ENCODE measurements around the gene ABCA5. TPM values are rescaled to one million over a fixed set of nuclear protein-coding genes. Genes with fewer than 3 reads are reported as not detected.
"Not testable (repeated sequence)": the region's sequence is repeated elsewhere in the genome, so short reads cannot be mapped to it uniquely, and the experiment has no call there.

Gene ABCA5
- total RNA-seq, 2 experiments from 2014 or later: 19.0 to 21.9 TPM

DNA sequence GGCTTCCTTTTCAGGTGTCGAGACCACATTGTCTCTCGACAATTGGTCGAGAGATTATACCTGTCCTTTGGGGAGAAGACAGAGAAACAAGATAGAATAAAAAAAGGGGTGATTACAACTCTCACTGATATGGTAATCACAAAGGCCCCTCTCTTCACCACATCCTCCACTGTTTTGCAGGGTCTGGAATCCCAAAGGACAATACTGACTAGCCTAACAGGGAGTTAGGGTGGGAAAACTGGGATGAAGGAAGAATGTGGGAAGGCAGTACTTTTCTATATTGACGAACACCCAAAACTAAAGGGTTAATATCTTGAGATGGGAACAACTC lies 6.1 kb downstream of the ABCA5 start:
- H3K9me3 Mint-ChIP-seq: no peaks in the 10 kb centered on the region
- POLR2A ChIA-PET: interaction anchor here (1.0 kb wide), 1 partner anchor 9 kb away, joined by 3 read pairs; no protein-coding TSS in a partner anchor
- H3K36me3 Mint-ChIP-seq (ENCODE audit: low read depth): peaks cover 8% of the 10 kb centered on the region
- CTCF ChIA-PET: no interaction called here
- no peak overlapping the region for H3K4me3 Mint-ChIP-seq
- peaks cover 1% of the 10 kb centered on the region for H3K27me3 Mint-ChIP-seq
- peaks cover 15% of the 10 kb centered on the region for H3K4me1 Mint-ChIP-seq
- H3K27ac Mint-ChIP-seq: no peak overlapping the region
- no peak for DNase-seq

DNA sequence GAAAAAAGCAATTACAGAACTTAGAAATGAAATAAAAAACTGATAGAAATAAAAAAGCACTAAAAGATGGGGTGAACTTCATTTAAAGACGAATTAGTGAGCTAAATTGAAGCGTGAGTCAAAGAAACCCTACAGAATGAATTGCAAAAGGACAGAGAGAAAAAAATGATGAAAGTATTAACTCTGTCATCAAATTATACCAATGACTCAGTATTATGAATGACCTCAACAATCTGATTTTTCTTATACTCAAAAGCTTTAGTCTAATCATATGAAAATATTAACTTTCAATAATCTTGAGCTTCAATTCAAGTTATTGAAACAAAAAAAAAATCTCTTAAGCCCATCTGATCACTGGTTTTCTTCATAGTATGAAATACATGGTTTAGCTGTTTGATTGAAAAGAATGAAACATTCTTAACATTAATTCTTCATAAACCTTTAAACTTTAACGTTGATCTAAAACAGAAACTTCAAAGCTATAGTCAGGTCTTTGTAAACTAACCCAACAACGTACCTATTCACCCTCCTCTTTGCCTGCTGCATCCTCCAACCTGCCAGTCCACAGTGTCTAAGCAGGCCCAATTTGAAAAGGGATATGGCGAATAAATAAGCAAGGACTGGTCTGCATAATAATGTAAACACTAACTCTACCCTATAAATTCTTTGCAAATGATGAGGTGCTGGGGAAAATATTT lies 6.6 kb downstream of the ABCA5 start:
- no peak overlapping the region for H3K4me3 Mint-ChIP-seq
- POLR2A ChIA-PET: no interaction called here
- peaks cover 10% of the 10 kb centered on the region for H3K4me1 Mint-ChIP-seq
- CTCF ChIA-PET: no interaction called here
- H3K36me3 Mint-ChIP-seq (ENCODE audit: low read depth): peaks cover 8% of the 10 kb centered on the region
- H3K27ac Mint-ChIP-seq: no peak overlapping the region
- H3K27me3 Mint-ChIP-seq: no peaks in the 10 kb centered on the region
- DNase-seq: no peak
- no peaks in the 10 kb centered on the region for H3K9me3 Mint-ChIP-seq

GRCh38 chr17:69317625-69318024 lies 9.3 kb downstream of the ABCA5 start:
- H3K4me1 Mint-ChIP-seq: peaks cover 2% of the 10 kb centered on the region
- H3K27ac Mint-ChIP-seq: no peak overlapping the region
- H3K9me3 Mint-ChIP-seq: no peaks in the 10 kb centered on the region
- H3K27me3 Mint-ChIP-seq: no peaks in the 10 kb centered on the region
- H3K36me3 Mint-ChIP-seq (ENCODE audit: low read depth): peaks cover 3% of the 10 kb centered on the region
- no peak overlapping the region for H3K4me3 Mint-ChIP-seq
- ChIA-PET POLR2A (no interaction called here), CTCF (no interaction called here)
- DNase-seq: no peak

DNA sequence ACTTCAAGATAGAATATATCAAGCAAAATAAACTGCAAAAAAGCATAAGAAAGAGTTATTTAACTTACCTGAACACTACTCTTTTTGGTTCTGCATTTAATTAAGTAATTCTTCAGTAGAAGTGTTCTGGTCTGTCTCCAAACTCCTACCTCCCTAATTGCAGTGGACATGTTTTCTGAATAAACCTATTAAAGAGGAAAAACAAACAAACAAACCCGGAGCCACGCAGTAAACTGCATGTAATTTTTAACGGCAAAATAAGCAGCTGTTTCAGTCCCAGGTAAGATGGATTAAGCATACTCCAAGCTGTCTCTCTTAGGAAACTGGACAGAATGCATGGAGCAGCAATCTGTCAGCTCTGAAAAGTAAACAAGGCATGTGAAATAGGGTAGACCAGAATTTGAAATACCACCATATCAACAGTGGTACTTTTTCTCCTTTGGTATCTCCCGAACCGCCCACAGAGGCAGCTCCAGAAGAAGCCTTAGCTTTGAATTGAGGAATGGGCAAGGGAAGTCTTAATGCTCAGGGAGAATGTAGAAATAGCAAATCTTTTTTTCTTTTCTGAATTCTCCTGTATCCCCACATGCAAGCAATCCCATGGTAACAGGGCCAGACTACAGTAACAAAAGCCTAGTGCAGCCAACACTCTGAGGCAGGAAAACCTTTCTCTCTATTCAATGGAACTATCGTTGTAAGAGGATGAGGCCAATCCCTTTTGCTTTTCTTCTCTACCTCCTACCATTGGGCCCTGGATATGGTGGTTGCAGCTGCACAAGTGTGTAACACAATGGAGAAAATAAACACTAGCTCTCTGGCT lies 12.5 kb downstream of the ABCA5 start:
- ChIA-PET CTCF (interaction anchor here (1.0 kb wide), 1 partner anchor 70 kb away, joined by 3 read pairs; no protein-coding TSS in a partner anchor), POLR2A (no interaction called here)
- no peak overlapping the region for H3K4me3 Mint-ChIP-seq

DNA sequence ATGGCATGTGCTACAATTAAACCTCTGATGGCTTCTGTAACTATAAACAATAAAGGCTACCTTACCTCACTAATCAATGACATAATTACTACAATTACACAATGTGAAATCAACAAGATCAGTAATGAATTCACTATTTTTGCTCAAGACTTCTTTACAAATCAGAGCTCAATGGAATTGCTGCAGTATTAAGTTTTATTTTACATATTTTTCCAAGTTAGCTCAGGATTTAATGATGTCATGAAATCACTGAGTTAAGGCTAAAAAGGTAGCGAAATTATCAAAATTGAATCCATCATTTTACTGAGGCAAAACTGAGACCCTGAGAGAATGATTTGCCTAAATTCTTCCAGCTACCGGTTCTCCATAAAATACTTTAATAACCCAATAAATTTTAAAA lies 21.8 kb downstream of the ABCA5 start:
- H3K9me3 Mint-ChIP-seq: no peaks in the 10 kb centered on the region

More for the DNA sequence above, 12.5 kb downstream of the ABCA5 start:
- Mint-ChIP-seq H3K36me3 (ENCODE audit: low read depth) (peaks cover 4% of the 10 kb centered on the region), H3K27ac (no peak overlapping the region), H3K27me3 (no peaks in the 10 kb centered on the region), H3K9me3 (no peaks in the 10 kb centered on the region), H3K4me1 (peaks cover 2% of the 10 kb centered on the region)
- no peak for DNase-seq

DNA sequence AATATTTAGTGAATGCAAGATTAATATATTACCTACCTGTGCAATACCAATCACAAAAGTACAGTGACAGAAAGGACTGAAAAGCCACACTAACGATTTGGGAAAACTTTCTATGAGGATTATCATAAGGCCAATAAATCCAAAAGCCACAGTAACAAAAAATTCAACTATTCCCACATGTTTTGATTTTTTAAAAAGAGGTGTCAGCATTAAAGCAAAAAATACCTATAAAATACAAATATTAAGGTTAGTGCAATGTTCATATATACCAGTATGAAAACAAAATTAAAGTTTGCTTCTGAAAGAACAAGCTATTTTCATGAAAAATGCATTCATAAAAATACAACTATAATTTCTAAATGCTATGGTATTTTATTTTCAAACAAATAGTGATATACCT lies 24.3 kb downstream of the ABCA5 start:
- Mint-ChIP-seq H3K4me1 (peaks cover 2% of the 10 kb centered on the region), H3K27me3 (no peaks in the 10 kb centered on the region), H3K27ac (no peak overlapping the region), H3K4me3 (no peak overlapping the region), H3K9me3 (no peaks in the 10 kb centered on the region), H3K36me3 (ENCODE audit: low read depth) (peaks cover 10% of the 10 kb centered on the region)
- no peak for DNase-seq
- ChIA-PET POLR2A (no interaction called here), CTCF (no interaction called here)

More for the DNA sequence above, 21.8 kb downstream of the ABCA5 start:
- no peaks in the 10 kb centered on the region for H3K4me1 Mint-ChIP-seq
- H3K4me3 Mint-ChIP-seq: no peak overlapping the region
- H3K27me3 Mint-ChIP-seq: no peaks in the 10 kb centered on the region
- ChIA-PET POLR2A (no interaction called here), CTCF (no interaction called here)
- no peak for DNase-seq
- peaks cover 2% of the 10 kb centered on the region for H3K36me3 Mint-ChIP-seq (ENCODE audit: low read depth)
- no peak overlapping the region for H3K27ac Mint-ChIP-seq

DNA sequence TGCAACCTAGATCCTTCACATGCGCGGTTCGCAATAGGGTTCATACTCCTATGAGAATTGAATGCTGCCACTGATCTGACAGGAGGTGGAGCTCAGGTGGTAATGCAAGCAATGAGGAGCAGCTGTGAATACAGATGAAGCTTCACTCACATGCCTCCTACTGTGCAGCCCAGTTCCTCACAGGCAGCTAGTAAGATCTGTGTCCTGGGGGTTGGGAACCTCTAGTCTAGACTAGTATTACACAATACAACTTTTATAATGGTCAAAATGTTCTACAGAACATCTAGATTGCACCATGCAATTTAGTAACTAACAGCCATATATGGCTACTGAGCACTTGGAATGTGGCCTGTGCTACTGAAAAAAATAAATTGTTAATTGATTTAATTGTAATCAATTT lies 26.7 kb downstream of the ABCA5 start:
- ChIA-PET POLR2A (no interaction called here), CTCF (no interaction called here)
- no peaks in the 10 kb centered on the region for H3K9me3 Mint-ChIP-seq
- H3K27ac Mint-ChIP-seq: no peak overlapping the region
- peaks cover 14% of the 10 kb centered on the region for H3K36me3 Mint-ChIP-seq (ENCODE audit: low read depth)
- DNase-seq: no peak
- peaks cover 2% of the 10 kb centered on the region for H3K4me1 Mint-ChIP-seq
- H3K4me3 Mint-ChIP-seq: no peak overlapping the region
- H3K27me3 Mint-ChIP-seq: no peaks in the 10 kb centered on the region

- H3K9me3 Mint-ChIP-seq, DNase-seq, H3K4me1 Mint-ChIP-seq, H3K27me3 Mint-ChIP-seq, H3K4me3 Mint-ChIP-seq, CTCF ChIA-PET, POLR2A ChIA-PET: not testable (repeated sequence)
- Mint-ChIP-seq H3K36me3 (ENCODE audit: low read depth) (peaks cover 18% of the 10 kb centered on the region), H3K27ac (peak overlapping the region; percentile 75)
Measured at GRCh38 chr17:69298120-69298722, 28.7 kb downstream of the ABCA5 start.

DNA sequence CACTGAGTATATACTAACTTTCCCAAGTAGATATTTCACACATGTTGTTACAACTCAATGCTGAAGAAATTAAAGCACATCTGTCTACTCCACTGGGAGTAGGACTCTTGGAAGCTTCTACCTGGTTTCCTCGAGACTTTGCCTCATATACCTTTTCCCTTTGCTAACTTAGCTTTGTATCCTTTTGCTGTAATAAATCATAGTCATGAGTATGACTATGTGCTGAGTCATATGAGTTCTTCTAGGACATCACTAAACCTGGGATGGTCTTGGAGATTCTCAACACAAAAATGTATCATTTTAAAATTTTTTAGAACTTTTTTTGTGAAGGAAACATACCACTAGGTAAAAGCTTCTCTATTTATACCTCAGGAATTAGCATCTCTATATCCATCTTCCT lies 39.8 kb downstream of the ABCA5 start:
- Mint-ChIP-seq H3K4me3 (no peak overlapping the region), H3K27ac (no peak overlapping the region), H3K27me3 (no peaks in the 10 kb centered on the region), H3K9me3 (no peaks in the 10 kb centered on the region), H3K36me3 (ENCODE audit: low read depth) (peaks cover 26% of the 10 kb centered on the region), H3K4me1 (no peaks in the 10 kb centered on the region)
- DNase-seq: no peak
- ChIA-PET CTCF (no interaction called here), POLR2A (no interaction called here)

DNA sequence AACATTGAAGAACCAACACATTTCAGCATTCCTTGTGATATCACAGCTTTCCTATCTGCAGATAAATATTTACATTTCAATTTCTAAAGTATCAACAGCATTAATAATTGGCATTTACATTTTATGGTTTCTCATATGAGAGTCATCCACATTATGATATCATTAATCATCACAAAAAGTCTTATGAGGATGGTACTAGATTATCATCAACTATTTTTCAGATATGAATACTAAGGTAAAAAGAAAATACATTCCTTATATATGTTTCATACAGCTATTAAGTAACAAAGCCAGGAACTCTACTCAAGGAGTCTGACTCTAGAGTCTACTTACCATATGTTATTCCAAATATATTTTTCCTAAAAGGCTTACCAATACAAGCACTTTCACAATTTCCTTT lies 40.7 kb downstream of the ABCA5 start:
- Mint-ChIP-seq H3K27ac (no peak overlapping the region), H3K36me3 (ENCODE audit: low read depth) (peaks cover 29% of the 10 kb centered on the region), H3K9me3 (no peaks in the 10 kb centered on the region), H3K4me1 (no peaks in the 10 kb centered on the region), H3K4me3 (no peak overlapping the region), H3K27me3 (no peaks in the 10 kb centered on the region)
- CTCF ChIA-PET: no interaction called here
- DNase-seq: no peak
- POLR2A ChIA-PET: no interaction called here

- Mint-ChIP-seq H3K27ac (no peak overlapping the region), H3K36me3 (ENCODE audit: low read depth) (peaks cover 29% of the 10 kb centered on the region), H3K4me1 (no peaks in the 10 kb centered on the region), H3K27me3 (no peaks in the 10 kb centered on the region), H3K4me3 (no peak overlapping the region), H3K9me3 (no peaks in the 10 kb centered on the region)
- no peak for DNase-seq
- POLR2A ChIA-PET: no interaction called here
- CTCF ChIA-PET: no interaction called here
Measured at GRCh38 chr17:69284646-69285045, 42.3 kb downstream of the ABCA5 start.

DNA sequence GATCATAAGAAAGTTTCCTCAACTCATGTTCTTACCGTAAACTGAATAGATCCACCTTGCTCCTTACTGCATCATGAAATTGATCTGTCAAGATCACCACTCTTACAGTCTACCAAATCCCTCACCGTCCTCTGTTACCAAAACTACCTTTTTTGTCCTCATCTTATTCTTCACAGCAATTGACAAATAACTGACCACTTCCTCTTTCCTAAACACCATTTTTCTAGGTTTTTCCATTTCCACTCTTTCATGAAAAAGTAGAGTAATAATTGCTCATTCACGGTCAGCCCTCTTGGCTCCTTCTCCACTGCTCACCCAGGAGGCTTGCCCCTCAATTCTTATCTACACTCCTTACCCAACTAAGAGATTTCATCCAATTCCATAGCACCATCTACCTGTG lies 44.9 kb downstream of the ABCA5 start:
- no peaks in the 10 kb centered on the region for H3K9me3 Mint-ChIP-seq
- peaks cover 28% of the 10 kb centered on the region for H3K36me3 Mint-ChIP-seq (ENCODE audit: low read depth)
- ChIA-PET CTCF (no interaction called here), POLR2A (no interaction called here)
- no peak overlapping the region for H3K27ac Mint-ChIP-seq
- no peak for DNase-seq
- no peaks in the 10 kb centered on the region for H3K4me1 Mint-ChIP-seq
- H3K4me3 Mint-ChIP-seq: no peak overlapping the region
- no peaks in the 10 kb centered on the region for H3K27me3 Mint-ChIP-seq

GRCh38 chr17:69276279-69276678 lies 50.7 kb downstream of the ABCA5 start:
- H3K36me3 Mint-ChIP-seq (ENCODE audit: low read depth); H3K4me1 Mint-ChIP-seq; H3K27ac Mint-ChIP-seq; H3K9me3 Mint-ChIP-seq; DNase-seq; H3K4me3 Mint-ChIP-seq; H3K27me3 Mint-ChIP-seq; POLR2A ChIA-PET: not testable (repeated sequence)
- CTCF ChIA-PET: interaction anchor here (0.6 kb wide), 1 partner anchor 78 kb away, joined by 3 read pairs; no protein-coding TSS in a partner anchor

Measured in activated CD4-positive, alpha-beta T cell treated with anti-CD3 and anti-CD28 coated beads, Interleukin-2, amount 10 ng/mL, durations not matched to agents 7 days and 5 days (primary cell).